NCI-H748 treated with DMSO at 0.1 percent for 48 hours (cell line): ENCODE data around the gene PLCD1.
"Not testable (repeated sequence)": the region's sequence is repeated elsewhere in the genome, so short reads cannot be mapped to it uniquely, and the experiment has no call there.

ENCODE experiments used
- DNase-seq: peaks from one replicate; lab custom pipeline; 2025; lab: John Stamatoyannopoulos, UW

The PLCD1 gene

GRCh38 chr3:38000242-38000916 lies 29.1 kb downstream of the PLCD1 start:
- no peak for DNase-seq

- DNase-seq: no peak
These were observed 29.6 kb downstream of the PLCD1 start for GRCh38 chr3:37999836-38000235.

- DNase-seq: no peak
These were observed 31.6 kb downstream of the PLCD1 start for GRCh38 chr3:37997791-37998370.

GRCh38 chr3:37997342-37997741 lies 32.1 kb downstream of the PLCD1 start:
- DNase-seq: no peak

- DNase-seq: peak; percentile 33
These were observed 32.6 kb downstream of the PLCD1 start for GRCh38 chr3:37996785-37997301.

- no peak for DNase-seq
These were observed 33.5 kb downstream of the PLCD1 start for GRCh38 chr3:37995652-37996641.

GRCh38 chr3:37994639-37994972 lies 34.8 kb downstream of the PLCD1 start:
- no peak for DNase-seq

GRCh38 chr3:37993820-37994638 lies 35.4 kb downstream of the PLCD1 start:
- DNase-seq: no peak

- no peak for DNase-seq
These were observed 36.0 kb downstream of the PLCD1 start for GRCh38 chr3:37993460-37993819.

- DNase-seq: no peak
These were observed 36.4 kb downstream of the PLCD1 start for GRCh38 chr3:37993067-37993455.

GRCh38 chr3:37992271-37993066 lies 37.0 kb downstream of the PLCD1 start:
- no peak for DNase-seq

GRCh38 chr3:37991823-37992222 lies 37.6 kb downstream of the PLCD1 start:
- DNase-seq: no peak

GRCh38 chr3:37991109-37991508 lies 38.3 kb downstream of the PLCD1 start:
- no peak for DNase-seq

GRCh38 chr3:37990527-37990926 lies 38.9 kb downstream of the PLCD1 start, which contains the start of gene VILL:
TSS of gene VILL (plus strand) at chr3:37990786. CDS start at chr3:37993673, 2,887 bp downstream.
- DNase-seq: no peak

GRCh38 chr3:37989821-37990480 lies 39.5 kb downstream of the PLCD1 start:
- no peak for DNase-seq

GRCh38 chr3:37988931-37989525 lies 40.4 kb downstream of the PLCD1 start:
- no peak for DNase-seq

GRCh38 chr3:37988376-37988775 lies 41.1 kb downstream of the PLCD1 start:
- not testable (repeated sequence) for DNase-seq

- no peak for DNase-seq
These were observed 41.7 kb downstream of the PLCD1 start for GRCh38 chr3:37987751-37988179.

- DNase-seq: no peak
These were observed 42.1 kb downstream of the PLCD1 start for GRCh38 chr3:37987315-37987697.
